Cardiac muscle cell (in vitro differentiated cells and primary cell): ENCODE measurements around the gene RMND5A. TPM values are rescaled to one million over a fixed set of nuclear protein-coding genes. Genes with fewer than 3 reads are reported as not detected.

Experiments used
- DNase-seq, 2 donors: peaks; one replicate each; pipeline versions ENCODE4 v3.0.0 to v3.0.0-alpha.2; 2010 to 2017; ENCODE audit warnings: low read depth in 1 of 2, low spot score in 1 of 2
- H3K27ac ChIP-seq: fragments of 200-600 bp; sonication (generic); 2 replicates; pipeline ENCODE4 v1.5.1; 2016
- H3K27me3 ChIP-seq: fragments of 200-600 bp; sonication (generic); 2 replicates; pipeline ENCODE4 v1.6.0; 2016; ENCODE audit warnings: control low read depth
- H3K36me3 ChIP-seq: fragments of 200-600 bp; sonication (generic); 2 replicates; pipeline ENCODE4 v1.5.1; 2016; ENCODE audit warnings: control low read depth
- H3K4me1 ChIP-seq: fragments of 200-600 bp; sonication (generic); 2 replicates; pipeline ENCODE4 v1.8.1; 2017; ENCODE audit warnings: low read depth, mild to moderate bottlenecking, mixed run types
- H3K4me3 ChIP-seq: fragments of 200-600 bp; sonication (generic); 2 replicates; pipeline ENCODE4 v1.5.1; 2016; ENCODE audit warnings: mild to moderate bottlenecking
- H3K9me3 ChIP-seq: fragments of 200-600 bp; sonication (generic); 2 replicates; pipeline ENCODE4 v1.5.1; 2017; ENCODE audit warnings: low read depth, mild to moderate bottlenecking, control low read depth
- CTCF ChIP-seq: IDR thresholded peaks from 2 replicates; pipeline ENCODE4 v1.5.1; 2012; ENCODE audit warnings: low read depth, mild to moderate bottlenecking, low read length
- polyA plus RNA-seq: library from polyadenylated mRNA; unstranded; fragments of >200 nt; fragmentation: Nextera tagmentation; extraction: Ambion mirVana; gene quantifications from 2 replicates; pipeline ENCODE4 v1.2.1, GENCODE V29; 2016
- total RNA-seq: library from RNA; depleted of rRNA; stranded (reverse); fragments of >200 nt; gene quantifications from 2 replicates; pipeline ENCODE4 v1.2.3, GENCODE V29; 2016

RMND5A gene
- total and polyA plus RNA-seq, 2 experiments from 2014 or later, result 30.8 to 63.4 TPM

GRCh38 chr2:86822668-86823345, 102.7 kb downstream of the RMND5A start:
- H3K9me3 ChIP-seq, result peaks cover 4% of the 10 kb centered on the region
- H3K27me3 ChIP-seq, result no peaks in the 10 kb centered on the region
- H3K27ac ChIP-seq, result no peak overlapping the region
- TF ChIP-seq CTCF, result no peak
- H3K4me1 ChIP-seq, result no peaks in the 10 kb centered on the region
- no peak overlapping the region for H3K4me3 ChIP-seq
- no peaks in the 10 kb centered on the region for H3K36me3 ChIP-seq
- DNase-seq, result no peak

GRCh38 chr2:86825036-86825692, 105.1 kb downstream of the RMND5A start:
- H3K9me3 ChIP-seq, result peaks cover 4% of the 10 kb centered on the region
- no peaks in the 10 kb centered on the region for H3K4me1 ChIP-seq
- H3K27ac ChIP-seq, result no peak overlapping the region
- no peak for TF ChIP-seq CTCF
- H3K36me3 ChIP-seq, result no peaks in the 10 kb centered on the region
- no peak overlapping the region for H3K4me3 ChIP-seq
- DNase-seq, result no peak
- H3K27me3 ChIP-seq, result no peaks in the 10 kb centered on the region

DNA sequence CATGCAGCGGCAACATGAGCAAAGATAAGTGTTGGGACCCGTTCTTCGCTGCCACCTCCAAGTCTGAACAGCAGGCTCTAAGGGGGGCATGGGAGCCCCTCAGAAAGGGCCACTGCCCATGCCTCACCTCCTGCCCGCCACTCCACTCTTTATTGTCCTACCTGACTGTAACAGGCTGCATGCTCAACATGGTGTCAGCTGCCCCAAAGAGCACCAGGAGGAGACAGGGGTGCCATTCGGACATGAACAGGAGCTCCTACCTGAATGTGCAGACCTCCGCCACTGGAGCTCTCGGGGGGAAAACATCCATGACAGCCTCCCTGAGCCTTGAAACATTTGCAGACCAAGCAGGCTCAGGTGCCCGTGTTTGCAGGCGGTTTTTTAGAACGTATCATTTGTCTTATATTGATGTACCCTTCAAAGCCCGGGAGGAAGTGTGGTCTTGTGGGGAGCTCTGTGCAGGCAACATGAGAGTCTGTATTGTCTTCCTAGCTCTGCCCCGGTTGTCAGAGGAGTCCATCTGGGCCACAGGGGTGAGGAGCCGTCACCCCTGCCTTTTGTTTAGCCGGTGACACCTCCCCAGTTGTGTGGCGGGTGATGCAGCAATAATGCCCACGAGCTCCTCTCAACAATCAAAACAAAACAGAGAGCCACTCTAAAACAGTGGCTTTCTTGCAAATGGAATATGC, 105.7 kb downstream of the RMND5A start:
- H3K36me3 ChIP-seq, result no peaks in the 10 kb centered on the region
- H3K4me1 ChIP-seq, result no peaks in the 10 kb centered on the region
- no peaks in the 10 kb centered on the region for H3K27me3 ChIP-seq
- peaks cover 4% of the 10 kb centered on the region for H3K9me3 ChIP-seq
- DNase-seq, result no peak
- no peak overlapping the region for H3K4me3 ChIP-seq
- H3K27ac ChIP-seq, result no peak overlapping the region
- no peak for TF ChIP-seq CTCF

- DNase-seq, result no peak
- TF ChIP-seq CTCF, result no peak
- H3K27me3 ChIP-seq, result no peaks in the 10 kb centered on the region
- H3K9me3 ChIP-seq, result peaks cover 4% of the 10 kb centered on the region
- no peak overlapping the region for H3K4me3 ChIP-seq
- H3K36me3 ChIP-seq, result no peaks in the 10 kb centered on the region
- H3K27ac ChIP-seq, result no peak overlapping the region
- H3K4me1 ChIP-seq, result no peaks in the 10 kb centered on the region
Observed at GRCh38 chr2:86826951-86827350, 106.9 kb downstream of the RMND5A start.

Other genes starting within 250 kb of the RMND5A start
- gene CHMP3, start 156.8 kb upstream of the RMND5A start, total RNA-seq, result 32.4 and 47.4 TPM in 2 replicates
- 30.3 and 31.1 TPM in 2 replicates for gene CHMP3, start 156.8 kb upstream of the RMND5A start, polyA plus RNA-seq
- 19.4 and 28.1 TPM in 2 replicates for gene RNF103, start 96.4 kb upstream of the RMND5A start, total RNA-seq
- 22.0 and 30.0 TPM in 2 replicates for gene RNF103, start 96.4 kb upstream of the RMND5A start, polyA plus RNA-seq
- gene CD8A, start 70.6 kb downstream of the RMND5A start, total RNA-seq, result 0.07 TPM in 1 of 2 replicates, not detected in the other
- 0.41 TPM in 1 of 2 replicates, not detected in the other for gene CD8A, start 70.6 kb downstream of the RMND5A start, polyA plus RNA-seq
- not detected in 2 replicates for gene CD8B, start 141.6 kb downstream of the RMND5A start, total RNA-seq
- gene CD8B, start 141.6 kb downstream of the RMND5A start, polyA plus RNA-seq, result not detected in 2 replicates
- gene RGPD1, start 221.8 kb downstream of the RMND5A start, total RNA-seq, result 1.3 and 6.2 TPM in 2 replicates
- not detected in 2 replicates for gene RGPD1, start 221.8 kb downstream of the RMND5A start, polyA plus RNA-seq